ENCODE data around the gene CACNA1A.
"Not testable (repeated sequence)": the region's sequence is repeated elsewhere in the genome, so short reads cannot be mapped to it uniquely, and the experiment has no call there.

The CACNA1A gene

DNA sequence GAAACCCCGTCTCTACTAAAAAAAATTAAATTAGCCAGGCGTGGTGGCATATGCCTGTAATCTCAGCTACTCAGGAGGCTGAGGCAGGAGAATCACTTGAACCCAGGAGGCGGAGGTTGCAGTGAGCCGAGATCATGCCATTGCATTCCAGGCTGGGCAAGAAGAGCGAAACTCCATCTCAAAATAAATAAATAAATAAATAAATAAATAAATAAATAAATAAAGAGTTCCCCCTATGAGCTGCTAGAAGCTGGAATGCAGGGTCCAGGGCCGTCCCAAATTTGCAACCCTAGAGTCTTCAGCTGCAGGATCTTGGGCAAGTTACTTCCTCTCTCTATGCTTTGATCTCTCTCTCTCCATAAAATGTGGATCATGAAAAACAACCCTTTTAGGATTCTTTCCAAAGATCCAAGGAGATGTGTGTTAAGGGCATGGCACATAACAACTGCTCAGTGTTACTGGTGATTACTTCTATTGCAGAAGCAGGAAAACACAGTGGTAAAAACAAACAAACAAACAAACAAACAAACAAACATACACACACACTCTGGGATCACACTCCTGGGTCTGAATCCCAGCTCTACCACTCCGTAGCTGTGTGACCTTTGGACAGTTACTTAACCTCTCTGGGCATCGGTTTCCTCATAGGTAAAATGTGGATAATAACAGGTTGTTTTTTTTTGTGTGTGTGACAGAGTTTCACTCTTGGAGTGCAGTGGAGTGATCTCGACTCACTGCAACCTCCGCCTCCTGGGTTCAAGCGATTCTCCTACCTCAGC, 78.8 kb downstream of the CACNA1A start:
- TF ChIP-seq, protein P1, sequence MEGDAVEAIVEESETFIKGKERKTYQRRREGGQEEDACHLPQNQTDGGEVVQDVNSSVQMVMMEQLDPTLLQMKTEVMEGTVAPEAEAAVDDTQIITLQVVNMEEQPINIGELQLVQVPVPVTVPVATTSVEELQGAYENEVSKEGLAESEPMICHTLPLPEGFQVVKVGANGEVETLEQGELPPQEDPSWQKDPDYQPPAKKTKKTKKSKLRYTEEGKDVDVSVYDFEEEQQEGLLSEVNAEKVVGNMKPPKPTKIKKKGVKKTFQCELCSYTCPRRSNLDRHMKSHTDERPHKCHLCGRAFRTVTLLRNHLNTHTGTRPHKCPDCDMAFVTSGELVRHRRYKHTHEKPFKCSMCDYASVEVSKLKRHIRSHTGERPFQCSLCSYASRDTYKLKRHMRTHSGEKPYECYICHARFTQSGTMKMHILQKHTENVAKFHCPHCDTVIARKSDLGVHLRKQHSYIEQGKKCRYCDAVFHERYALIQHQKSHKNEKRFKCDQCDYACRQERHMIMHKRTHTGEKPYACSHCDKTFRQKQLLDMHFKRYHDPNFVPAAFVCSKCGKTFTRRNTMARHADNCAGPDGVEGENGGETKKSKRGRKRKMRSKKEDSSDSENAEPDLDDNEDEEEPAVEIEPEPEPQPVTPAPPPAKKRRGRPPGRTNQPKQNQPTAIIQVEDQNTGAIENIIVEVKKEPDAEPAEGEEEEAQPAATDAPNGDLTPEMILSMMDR (IDR thresholded peaks at IDR 0.05; ENCODE audit: low read depth, low read length), result no peak
- no peak for DNase-seq (ENCODE audit: extremely low read depth, low read depth)

DNA sequence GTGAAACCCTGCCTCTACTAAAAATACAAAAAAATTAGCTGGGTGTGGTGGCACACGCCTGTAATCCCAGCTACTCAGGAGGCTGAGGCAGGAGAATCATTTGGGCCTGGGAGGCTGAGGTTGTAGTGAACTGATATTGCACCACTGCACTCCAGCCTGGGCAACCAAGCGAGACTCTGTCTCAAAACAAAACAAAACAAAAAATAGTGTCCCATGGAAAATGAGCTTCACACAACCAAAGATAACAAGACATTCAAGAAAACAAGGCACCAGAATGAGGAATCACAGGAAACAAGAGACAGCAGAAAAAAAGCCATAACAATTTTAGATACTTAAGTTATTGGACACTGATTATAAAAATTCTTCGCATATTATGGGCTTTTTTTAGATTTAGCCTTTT, 80.4 kb downstream of the CACNA1A start:
- DNase-seq (ENCODE audit: extremely low read depth, low read depth), result not testable (repeated sequence)

DNA sequence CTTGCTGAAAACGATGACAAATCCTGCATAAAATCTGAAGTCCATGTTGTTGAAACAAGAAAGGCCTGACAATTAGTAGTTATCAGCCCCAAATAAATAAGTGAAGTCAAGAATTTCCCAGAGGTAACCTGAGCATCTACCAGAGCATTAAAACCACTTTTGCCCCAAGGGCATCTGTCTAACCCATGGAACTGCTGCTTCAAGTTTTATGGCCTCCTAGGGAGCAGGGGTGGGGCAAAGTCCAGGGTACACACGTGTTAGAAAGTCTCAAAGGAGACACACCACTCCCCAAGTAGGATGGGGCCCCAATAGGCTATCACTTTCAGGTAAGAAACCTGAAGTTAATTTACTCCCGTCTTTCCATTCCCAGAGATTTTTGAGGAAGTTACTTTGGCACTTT, 81.1 kb downstream of the CACNA1A start:
- no peak for DNase-seq (ENCODE audit: extremely low read depth, low read depth)

DNA sequence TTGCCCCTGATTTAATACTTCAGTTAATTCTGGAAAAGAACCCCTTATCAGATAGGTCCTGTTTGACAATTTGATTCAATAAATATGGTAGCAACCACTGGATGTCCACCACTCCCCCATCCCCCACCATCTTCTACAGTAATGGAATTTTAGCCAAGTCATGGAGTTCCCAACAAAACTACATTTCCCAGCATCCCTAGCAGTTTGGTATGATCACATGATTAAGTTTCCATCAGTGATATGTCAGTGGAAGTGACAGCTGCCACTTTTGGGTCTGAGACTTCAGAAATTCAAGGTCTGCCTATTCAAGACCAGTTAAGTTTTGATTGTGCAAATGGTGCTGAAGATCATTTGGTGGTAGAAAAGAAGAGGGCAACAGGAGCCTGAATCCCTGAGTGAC, 85.5 kb downstream of the CACNA1A start:
- TF ChIP-seq, protein P1 (IDR thresholded peaks at IDR 0.05; ENCODE audit: low read depth, low read length), result no peak
- no peak for DNase-seq (ENCODE audit: extremely low read depth, low read depth)

More for the DNA sequence above, 81.1 kb downstream of the CACNA1A start:
- TF ChIP-seq, protein P1 (IDR thresholded peaks at IDR 0.05; ENCODE audit: low read depth, low read length), result no peak

DNA sequence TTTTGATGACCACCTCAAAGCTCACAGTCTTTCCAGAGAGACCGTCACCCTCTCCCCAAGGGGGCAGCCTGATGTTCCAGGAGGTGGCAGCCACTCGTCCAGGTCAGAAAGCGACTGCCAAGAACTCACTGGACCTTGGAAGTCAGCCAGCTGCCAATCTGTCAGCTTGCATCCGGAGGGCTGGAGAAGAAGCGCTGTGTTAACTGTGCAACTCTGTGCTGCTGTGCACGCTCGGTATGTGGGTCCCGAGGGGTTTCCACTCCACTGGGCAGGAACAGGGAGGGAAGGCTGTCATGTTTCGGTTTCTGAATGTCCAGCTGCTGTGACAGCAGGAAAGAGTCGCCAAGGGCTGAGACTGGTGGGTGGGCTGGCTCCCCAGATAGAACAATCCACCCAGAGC, 89.2 kb downstream of the CACNA1A start:
- DNase-seq (ENCODE audit: extremely low read depth, low read depth), result no peak
- TF ChIP-seq, protein P1 (IDR thresholded peaks at IDR 0.05; ENCODE audit: low read depth, low read length), result no peak

DNA sequence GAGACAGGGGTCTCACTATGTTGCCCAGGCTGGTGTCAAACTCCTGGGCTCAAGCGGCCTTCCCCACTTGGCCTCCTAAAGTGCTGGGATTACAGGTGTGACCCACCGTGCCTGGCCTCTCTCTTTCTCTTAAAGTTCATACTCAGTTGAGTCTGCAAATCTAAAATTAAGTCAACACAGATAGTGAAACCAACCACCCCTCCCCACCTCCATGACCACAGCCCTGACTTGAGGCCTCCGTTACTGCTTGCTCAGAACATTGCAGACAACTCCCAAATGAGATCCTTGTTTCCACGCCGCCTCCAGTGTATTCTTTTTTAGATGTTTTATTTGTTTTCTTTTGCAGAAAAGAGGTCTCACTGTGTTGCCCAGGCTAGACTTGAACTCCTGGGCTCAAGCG, 94.4 kb downstream of the CACNA1A start:
- TF ChIP-seq, protein P1 (IDR thresholded peaks at IDR 0.05; ENCODE audit: low read depth, low read length), result no peak
- no peak for DNase-seq (ENCODE audit: extremely low read depth, low read depth)

DNA sequence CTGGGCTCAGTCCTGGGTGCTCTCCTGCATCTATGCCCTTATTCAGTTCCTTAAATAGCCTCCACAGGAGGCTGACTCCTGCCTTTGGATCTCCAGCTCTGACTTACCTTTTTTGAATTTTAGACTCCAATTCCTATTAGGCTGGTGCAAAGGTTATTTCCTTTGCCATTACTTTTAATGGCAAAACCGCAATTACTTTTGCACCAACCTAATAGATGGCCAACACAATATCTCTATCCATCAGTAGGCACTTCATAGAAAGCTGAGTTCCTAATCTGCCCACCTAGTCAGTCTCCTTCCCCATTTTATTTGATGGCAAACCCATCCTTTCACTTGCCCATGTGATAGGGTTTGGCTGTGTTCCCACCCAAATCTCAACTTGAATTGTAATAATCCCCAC, 95.3 kb downstream of the CACNA1A start:
- TF ChIP-seq, protein P1 (IDR thresholded peaks at IDR 0.05; ENCODE audit: low read depth, low read length), result no peak
- no peak for DNase-seq (ENCODE audit: extremely low read depth, low read depth)

All from AG09319 (cell line).